ENCODE data around the gene ABCC1.
A peak's percentile ranks its signal among the peaks of the same experiment; 100 is the strongest.

Gene ABCC1

DNA sequence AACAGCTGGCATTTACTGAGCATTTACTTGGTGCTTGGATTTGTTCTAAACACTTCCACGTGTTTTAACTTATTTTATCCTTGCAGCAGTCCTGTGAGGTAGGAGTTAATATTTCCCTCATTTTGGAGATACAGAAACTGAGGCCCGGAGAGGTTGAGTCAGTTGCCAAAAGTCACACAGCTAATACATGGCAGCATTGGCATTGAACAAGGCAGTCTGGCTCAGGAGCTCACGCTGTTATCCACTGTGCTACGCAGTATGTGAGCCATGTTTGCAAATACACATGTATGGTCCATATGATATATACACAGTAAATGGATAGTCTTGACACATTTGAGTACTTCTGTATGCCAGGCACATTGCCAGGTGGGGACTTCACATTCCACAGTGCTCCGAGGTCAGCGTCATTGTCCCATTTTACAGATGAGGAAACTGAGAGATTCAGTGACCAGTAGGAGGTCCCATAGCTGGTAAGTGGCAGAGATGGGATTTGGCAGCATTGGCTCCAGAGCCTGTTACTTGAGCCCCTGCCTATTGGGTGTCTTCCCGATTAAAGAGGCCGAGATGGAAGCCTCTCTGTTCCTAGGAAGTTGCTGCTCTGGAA, 163.1 kb downstream of the ABCC1 start:
- no peak for DNase-seq (ENCODE audit: low read depth)

DNA sequence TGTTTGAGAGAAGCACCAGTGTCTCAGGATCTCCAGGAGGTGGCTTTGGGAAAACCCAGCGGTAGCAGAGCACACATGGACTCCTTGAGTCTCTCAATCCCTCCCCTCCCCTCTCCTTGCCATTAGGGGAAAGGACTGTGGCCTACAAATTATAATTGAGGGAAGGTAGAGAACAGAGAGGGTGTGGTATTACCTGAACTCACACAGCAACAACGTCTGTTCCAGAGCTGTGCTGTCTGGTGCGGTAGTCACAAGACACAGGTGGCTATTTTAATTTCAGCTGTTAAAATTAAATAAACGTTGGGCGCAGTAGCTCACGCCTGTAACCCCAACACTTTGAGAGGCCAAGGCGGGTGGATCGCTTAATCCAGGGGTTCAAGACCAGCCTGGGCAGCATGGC, 163.7 kb downstream of the ABCC1 start:
- DNase-seq (ENCODE audit: low read depth) = no peak

DNA sequence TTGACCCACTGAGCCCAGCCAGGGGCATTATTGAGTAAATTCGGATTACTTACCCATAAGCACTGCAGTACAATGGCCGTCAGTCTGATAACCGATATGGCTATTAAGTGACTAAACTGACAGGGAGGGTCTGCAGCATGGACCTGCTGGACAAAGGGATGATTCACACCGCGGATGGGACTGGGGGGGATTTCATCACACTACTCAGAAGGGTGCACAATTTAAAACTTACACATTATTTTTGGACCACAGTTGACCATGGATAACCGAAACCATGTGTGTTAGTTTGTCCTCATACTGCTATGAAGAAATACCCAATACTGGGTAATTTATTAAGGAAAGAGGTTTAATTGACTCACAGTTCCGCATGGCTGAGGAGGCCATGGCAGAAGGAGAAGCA, 167.4 kb downstream of the ABCC1 start:
- no peak for DNase-seq (ENCODE audit: low read depth)

DNA sequence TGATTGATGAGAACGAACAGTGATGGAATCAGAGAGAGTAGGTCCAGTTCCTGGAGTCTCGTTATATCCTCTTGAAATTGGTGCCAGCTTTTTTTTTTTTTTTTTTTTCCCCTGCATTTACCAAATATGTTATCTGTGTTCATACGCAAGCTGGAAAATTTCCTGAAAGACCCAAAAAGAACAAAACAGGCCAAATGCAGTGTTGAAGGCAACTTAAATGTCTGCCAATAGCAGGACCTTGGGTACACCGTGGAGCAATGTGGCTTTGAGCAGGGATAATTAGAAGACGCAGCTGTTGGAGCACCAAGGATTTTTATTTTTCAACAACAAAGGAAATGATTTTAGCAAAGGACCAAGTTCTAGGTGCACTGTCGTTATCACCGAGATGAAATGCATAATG, 168.9 kb downstream of the ABCC1 start:
- no peak for DNase-seq (ENCODE audit: low read depth)

DNA sequence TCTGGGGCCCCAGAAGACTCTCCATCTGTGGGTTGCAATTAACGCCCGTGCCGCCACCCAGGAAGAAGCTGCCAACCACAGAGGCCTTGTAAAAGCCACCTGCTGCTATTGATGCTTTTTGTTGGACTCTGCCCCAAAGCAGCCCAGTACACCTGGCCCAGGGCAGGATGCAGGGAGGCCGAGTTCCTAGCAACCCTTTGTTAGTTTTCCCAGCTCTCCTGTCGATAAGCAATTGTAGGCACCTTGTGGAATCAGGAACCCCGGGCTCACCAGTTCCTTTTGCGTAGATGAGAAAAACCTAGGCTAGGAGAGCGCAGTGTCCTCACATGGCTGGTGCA, 170.6 kb downstream of the ABCC1 start:
- no peak for DNase-seq (ENCODE audit: low read depth)

DNA sequence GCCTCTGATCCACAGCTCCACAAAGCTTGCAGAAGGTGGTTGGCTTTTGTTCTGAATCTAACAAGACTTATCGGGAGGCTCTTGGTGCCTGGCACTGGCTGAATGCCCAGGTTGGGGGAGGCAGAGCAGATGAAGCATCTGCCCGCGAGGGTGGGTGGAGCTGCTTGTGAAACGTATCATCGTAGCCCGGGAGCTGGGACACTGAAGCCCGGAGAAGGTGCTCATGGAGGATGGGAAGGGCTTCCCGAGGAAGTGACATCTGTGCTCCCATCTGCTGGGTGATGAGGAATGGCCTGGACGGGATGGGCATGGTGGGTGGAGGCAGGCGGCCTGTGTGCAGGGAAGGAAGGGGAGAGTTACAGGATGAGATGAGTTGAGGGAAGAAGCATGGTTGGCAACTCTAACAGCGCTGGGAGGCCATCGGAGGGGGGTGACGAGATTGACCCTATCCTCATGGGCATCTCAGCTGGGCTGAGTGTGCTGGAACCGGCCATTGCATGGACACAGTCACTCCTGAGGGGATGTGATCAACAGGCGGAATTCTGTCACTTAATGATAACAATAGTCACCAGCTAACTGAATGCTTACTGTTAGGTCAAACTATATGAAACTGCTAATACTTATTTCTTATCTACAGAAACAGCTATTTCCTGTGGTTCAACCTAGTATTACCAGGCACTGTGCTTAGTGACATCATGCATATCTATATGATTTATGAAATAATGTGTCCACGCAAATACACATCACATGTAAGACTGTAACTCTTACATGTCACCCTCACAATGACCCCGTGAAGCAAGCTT, 171.2 kb downstream of the ABCC1 start:
- peak; percentile 98 for DNase-seq (ENCODE audit: low read depth)

DNA sequence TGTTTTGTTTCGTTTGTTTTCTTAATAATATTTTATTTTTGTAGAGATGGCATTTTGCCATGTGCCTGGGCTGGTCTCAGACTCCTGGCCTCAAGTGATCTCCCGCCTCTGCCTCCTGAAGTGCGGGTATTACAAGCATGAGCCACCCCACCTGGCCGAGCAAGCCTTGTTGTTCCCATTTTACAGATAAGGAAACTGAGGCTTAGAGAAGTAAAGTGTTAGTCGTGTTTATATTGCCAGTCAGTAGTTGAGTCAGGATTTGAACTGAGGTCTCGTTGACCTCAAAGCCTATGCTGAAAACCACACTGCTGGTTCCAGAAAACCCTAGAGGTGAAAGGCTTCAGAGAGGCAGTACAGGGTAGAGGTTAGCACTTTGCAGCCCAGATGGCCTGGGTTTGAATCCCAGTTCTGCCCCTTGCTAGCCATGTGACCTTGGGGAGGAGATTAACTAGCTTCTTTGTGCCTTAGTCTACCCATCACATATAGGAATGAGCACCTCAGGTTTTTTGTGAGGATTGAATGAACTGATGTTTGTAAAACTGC, 171.8 kb downstream of the ABCC1 start:
- DNase-seq (ENCODE audit: low read depth) = no peak

DNA sequence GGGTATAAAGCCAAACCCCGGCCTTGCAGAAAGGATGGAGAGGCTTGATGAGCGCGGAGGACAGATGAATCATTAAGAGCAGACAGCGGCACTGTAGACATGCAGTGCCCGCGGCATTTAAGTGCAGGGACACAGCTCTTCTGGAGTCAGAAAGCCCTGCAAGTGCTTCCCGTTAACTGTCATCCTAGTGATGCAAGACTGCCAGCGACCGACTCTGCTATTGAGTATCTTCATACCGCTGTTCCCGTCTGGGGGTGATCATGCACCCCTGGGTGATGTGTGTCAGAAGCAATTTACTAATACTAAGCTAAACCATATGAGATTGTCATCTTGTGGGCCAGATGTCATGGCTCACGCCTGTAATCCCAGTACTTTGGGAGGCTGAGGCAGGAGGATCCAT, 172.8 kb downstream of the ABCC1 start:
- no peak for DNase-seq (ENCODE audit: low read depth)

DNA sequence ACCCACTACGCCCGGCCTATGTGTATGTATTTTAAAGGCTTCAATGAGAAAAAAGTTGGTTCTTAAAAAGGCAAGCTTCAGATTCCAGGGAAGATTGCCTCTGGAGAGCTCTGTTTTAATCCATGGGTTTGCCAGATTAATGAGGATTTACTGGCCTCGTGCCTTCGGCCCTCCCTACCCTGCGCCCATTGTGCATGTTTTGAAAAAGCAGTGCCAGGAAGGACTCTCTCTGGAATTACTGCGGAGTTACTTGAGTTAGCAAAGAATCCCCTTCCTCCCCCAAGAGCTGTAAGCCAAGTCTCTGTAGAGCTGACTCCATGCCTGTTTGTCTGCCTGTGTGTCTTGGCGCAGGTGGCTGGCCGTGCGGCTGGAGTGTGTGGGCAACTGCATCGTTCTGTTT, 175.0 kb downstream of the ABCC1 start:
- no peak for DNase-seq (ENCODE audit: low read depth)

DNA sequence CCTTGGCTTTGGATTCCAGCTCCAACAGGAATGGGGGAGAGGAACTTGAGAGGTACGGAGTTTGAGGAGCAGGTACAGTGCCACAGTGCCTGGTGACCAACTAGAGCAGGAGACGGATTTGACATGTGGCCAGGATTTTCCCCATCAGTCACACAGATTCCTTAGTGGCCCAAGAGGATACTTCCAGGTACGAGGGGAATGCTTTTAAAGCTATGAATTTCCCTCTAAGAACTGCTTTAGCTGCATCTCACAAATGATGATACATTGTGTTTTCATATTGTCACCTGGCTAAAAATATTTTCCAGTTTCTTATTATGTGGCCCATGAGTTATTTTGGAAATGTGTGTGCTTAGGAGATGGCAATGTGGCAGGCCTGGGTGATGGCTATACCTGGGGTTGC, 175.6 kb downstream of the ABCC1 start:
- no peak for DNase-seq (ENCODE audit: low read depth)

DNA sequence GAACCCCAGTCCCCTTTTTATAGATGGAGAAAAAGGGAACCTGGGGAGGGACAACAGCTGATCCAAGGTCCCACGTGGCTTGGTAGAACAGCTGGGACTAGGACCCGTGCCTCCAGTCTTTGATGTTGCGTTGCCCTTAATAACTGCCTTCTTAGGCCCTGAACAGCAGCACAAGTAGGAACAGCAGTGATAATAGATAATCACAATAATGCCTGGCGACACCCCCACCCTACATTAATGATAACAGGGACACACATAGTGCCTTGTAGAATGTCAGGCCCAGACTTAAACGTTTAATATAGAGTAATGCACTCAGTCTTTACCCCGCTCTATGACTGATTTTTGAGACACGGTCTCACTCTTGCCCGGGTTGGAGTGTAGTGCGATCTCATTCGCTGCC, 177.5 kb downstream of the ABCC1 start:
- DNase-seq (ENCODE audit: low read depth) = no peak

DNA sequence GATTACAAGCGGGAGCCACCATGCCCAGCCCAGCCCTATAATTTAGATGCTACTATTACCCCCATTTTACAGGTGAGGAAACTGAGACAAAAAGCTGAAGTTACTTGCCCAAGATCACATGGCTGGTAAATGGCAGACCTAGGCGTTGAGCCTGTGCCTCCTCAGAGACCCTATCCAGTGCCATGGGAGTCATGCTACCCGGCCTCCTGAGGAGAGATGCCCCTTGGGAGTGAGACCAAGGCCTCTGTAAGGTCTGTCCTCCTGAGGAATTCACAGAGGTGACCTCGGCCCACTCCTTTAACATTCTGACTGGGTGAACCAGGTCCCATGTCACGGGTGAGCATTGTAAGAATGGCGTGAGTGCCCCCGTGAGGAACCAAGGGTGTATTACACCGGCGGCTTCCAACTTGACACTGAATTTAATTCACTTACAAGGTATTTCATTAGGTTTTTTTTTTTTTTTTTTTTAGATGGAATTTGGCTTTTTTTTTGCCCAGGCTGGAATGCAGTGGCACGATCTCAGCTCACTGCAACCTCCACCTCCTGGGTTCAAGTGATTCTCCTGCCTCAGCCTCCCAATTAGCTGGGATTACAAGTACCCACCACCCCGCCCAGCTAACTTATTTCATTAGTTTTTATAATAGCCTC, 178.2 kb downstream of the ABCC1 start:
- DNase-seq (ENCODE audit: low read depth) = peak; percentile 62

DNA sequence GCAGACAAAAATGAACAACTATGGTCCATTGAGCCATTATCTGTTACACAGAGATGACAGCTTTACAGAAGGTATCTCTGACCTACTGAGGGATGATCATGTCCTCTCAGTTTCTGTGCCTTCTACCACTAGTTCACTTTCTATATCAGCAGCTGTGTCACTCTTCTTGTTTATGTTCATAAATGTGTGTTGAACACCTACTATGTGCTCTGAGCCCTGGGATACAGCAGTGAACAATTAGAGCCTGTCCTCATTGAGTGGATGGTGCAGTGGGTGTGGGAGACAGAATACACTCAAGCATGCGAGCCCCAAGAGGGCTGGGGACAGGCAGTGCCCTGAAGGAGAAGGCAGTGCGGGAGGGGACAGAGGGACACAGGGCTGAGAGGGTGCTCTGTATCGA, 181.8 kb downstream of the ABCC1 start:
- no peak for DNase-seq (ENCODE audit: low read depth)

DNA sequence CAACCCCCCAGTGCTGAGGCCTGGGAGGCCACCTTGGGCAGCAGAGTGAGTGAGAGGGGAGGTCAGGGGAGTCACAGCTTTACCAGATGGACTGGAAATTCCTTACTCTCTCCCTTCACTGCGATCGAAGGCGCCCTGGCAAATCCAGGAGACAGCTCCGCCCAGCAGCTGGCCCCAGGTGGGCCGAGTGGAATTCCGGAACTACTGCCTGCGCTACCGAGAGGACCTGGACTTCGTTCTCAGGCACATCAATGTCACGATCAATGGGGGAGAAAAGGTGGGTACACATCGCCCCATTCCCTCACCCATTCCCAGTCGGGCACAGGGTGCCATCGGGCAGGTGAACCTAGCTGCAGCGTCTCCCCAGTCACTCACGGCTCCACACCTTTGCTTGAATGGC, 182.2 kb downstream of the ABCC1 start:
- DNase-seq (ENCODE audit: low read depth) = no peak

DNA sequence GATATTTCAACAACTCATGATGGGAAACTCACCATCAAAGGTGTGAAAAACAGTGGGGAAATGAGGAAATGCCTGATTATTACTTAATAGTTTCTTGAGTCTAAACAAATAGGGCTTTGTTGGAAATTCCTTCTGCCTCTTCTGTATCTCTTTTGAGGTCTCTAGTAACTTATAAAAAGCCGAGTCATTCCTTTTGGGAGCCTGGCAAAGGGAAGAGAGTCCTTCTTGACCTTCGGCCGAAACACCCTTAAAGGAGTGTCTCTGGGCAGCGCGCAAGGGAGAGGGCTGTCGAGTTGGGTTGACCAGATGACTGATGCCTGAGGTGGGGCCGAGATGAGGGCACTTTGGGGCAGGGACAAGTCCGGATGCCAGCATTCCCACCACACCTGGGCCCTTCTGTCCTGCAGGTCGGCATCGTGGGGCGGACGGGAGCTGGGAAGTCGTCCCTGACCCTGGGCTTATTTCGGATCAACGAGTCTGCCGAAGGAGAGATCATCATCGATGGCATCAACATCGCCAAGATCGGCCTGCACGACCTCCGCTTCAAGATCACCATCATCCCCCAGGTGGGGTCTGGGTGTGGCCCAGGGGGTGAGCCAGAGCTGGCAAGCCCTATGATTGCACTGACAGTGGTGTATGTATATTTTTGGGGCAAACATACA, 184.7 kb downstream of the ABCC1 start:
- no peak for DNase-seq (ENCODE audit: low read depth)

DNA sequence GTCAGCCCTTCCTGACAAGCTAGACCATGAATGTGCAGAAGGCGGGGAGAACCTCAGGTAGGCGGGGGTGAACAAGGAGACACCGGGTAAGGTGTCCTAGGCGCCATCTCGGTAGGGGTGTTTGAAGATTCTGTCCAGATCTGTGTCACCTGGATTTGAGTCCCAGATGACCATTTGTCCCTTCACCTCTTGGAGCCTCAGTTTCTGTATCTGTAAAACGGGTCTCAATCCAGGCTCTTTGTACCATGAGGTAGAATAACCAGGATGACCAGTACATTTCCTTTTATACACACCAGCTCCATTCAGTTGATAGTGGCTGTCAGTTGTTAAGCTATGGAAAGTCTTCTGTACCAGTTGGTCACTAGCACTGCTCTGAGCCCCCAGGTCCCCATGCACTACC, 187.2 kb downstream of the ABCC1 start:
- no peak for DNase-seq (ENCODE audit: low read depth)

DNA sequence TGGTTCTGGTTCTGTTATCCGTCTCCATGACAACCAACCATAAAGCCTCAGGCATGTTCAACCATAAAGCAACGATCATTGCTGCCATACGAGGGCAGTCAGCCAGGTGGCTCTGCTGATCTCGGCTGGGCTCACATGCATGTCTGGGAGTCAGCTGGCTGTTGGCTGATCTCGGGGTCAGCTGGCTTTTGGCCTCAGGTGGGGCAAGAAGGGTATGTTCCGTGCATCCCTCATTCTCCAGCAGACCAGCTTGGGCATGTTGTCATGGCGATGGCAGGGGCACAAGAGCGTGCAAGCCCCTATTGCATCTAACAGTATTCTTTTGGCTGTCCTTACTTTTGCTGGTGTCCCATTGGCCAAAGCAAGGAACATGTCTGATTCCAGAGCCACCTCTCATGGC, 187.7 kb downstream of the ABCC1 start:
- DNase-seq (ENCODE audit: low read depth) = no peak

DNA sequence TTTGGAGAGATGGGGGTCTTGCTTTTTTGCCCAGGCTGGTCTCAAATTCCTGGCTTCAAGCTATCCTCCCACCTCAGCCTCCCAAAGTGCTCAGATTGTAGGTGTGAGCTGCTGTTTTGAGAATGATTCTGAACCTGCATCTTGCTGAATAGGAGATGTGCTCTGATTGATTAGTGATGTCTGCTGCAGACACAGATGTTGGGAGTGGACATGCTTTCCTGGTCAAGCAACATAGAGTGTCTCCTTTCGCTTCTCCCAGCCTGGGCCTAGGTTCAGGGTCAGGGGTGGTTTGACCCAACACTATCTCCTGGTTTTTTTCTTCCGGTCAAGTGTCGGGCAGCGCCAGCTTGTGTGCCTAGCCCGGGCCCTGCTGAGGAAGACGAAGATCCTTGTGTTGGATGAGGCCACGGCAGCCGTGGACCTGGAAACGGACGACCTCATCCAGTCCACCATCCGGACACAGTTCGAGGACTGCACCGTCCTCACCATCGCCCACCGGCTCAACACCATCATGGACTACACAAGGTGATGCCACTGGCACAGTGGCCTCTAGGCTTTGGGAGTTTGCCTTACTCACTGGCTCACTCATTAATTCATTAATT, 188.7 kb downstream of the ABCC1 start:
- no peak for DNase-seq (ENCODE audit: low read depth)

DNA sequence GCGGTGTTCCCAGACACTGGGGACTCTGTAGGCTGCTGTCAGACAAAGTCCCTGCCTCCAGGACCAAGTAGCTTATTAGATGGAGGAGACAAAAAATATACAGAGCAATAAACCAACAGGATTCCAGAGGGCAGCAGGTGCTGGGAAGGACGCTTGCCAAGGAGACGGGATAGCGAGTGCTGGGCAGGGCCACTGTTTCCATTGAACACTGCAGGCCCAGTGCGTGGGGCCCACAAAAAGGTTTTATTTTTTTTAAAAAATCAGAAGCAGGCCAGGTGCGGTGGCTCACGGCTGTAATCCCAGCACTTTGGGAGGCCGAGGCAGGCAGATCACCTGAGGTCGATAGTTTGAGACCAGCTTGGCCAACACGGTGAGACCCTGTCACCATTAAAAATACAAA, 189.6 kb downstream of the ABCC1 start:
- no peak for DNase-seq (ENCODE audit: low read depth)

DNA sequence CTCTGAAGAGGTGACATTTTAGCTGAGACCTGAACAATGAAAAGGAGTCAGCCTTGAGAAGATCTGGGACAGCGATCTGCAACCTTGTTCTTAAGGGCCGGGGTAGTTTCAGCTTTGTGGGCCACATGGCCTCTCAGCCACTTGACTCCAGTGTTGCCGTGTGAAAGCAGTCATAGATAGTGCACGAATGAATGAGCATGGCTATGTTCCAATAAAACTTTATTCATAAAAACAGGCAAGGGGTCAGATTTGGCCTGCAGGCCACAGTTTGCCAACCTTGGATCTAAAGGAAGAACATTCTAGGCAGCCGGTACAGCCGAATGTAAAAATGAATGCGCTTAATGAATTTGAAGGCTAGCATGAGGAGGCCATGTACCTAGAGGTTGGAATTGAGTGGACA, 190.4 kb downstream of the ABCC1 start:
- DNase-seq (ENCODE audit: low read depth) = no peak

DNA sequence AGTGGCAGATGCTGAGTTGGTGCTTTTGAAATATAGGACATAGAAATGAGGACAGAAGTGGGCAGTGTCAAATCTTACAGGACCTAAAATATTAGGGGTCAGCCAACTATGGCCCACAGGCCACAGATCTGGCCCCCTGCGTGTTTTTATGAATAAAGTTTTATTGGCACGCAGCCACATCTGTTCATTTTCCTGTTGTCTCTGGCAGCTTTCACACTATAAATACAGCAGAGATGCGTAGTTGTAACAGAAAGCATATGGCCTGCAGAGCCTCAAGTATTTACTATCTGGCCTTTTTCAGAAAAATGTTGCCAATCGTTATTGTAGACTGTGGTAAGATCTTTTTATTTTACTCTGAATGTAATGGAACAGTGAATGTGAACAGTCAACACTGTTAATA, 191.1 kb downstream of the ABCC1 start:
- no peak for DNase-seq (ENCODE audit: low read depth)

DNA sequence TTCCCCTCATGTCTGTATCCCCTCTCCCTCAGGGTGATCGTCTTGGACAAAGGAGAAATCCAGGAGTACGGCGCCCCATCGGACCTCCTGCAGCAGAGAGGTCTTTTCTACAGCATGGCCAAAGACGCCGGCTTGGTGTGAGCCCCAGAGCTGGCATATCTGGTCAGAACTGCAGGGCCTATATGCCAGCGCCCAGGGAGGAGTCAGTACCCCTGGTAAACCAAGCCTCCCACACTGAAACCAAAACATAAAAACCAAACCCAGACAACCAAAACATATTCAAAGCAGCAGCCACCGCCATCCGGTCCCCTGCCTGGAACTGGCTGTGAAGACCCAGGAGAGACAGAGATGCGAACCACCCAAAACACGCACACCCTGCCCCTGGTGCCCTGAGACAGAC, 191.7 kb downstream of the ABCC1 start:
- DNase-seq (ENCODE audit: low read depth) = no peak

Data from CMK (cell line).